KMS-11 (cell line): ENCODE results near the gene FBXO24.
A peak's percentile ranks its signal among the peaks of the same experiment; 100 is the strongest.

ENCODE experiments used
- H2AFZ ChIP-seq: fragments of 200-600 bp; sonication (generic); 2 replicates; pipeline ENCODE4 v1.6.1; 2016; ENCODE audit warnings: antibody characterized with exemption, mixed run types, low read depth
- H3K27ac ChIP-seq: fragments of 200-600 bp; sonication (generic); 2 replicates; pipeline ENCODE4 v1.6.1; 2016; ENCODE audit warnings: mild to moderate bottlenecking, mixed run types
- H3K27me3 ChIP-seq: fragments of 200-600 bp; sonication (generic); 2 replicates; pipeline ENCODE4 v1.6.1; 2017; ENCODE audit warnings: mild to moderate bottlenecking, low read depth, mixed run types, moderate library complexity; ENCODE audit not compliant: insufficient read depth
- H3K36me3 ChIP-seq: fragments of 200-600 bp; sonication (generic); 2 replicates; pipeline ENCODE4 v1.6.1; 2017; ENCODE audit warnings: mild to moderate bottlenecking, mixed run types; ENCODE audit not compliant: insufficient read depth
- H3K4me1 ChIP-seq: fragments of 200-600 bp; sonication (generic); 2 replicates; pipeline ENCODE4 v1.6.1; 2016; ENCODE audit warnings: mild to moderate bottlenecking, low read depth, mixed run types; ENCODE audit not compliant: poor library complexity, severe bottlenecking
- H3K4me2 ChIP-seq: fragments of 200-600 bp; sonication (generic); 2 replicates; pipeline ENCODE4 v1.7.0; 2016; ENCODE audit warnings: mild to moderate bottlenecking, mixed run types
- H3K4me3 ChIP-seq: fragments of 200-600 bp; sonication (generic); IDR thresholded peaks from 2 replicates; pipeline ENCODE4 v1.6.1; 2017; ENCODE audit warnings: low read depth, low read length, mixed read lengths; ENCODE audit not compliant: insufficient read depth
- H3K79me2 ChIP-seq: fragments of 200-600 bp; sonication (generic); 2 replicates; pipeline ENCODE4 v1.6.1; 2016; ENCODE audit warnings: low read depth, mixed run types; ENCODE audit not compliant: insufficient read depth
- H3K9ac ChIP-seq: fragments of 200-600 bp; sonication (generic); 2 replicates; pipeline ENCODE4 v1.6.1; 2016; ENCODE audit warnings: mild to moderate bottlenecking, mixed run types
- H4K20me1 ChIP-seq: fragments of 200-600 bp; sonication (generic); 2 replicates; pipeline ENCODE4 v1.6.1; 2016; ENCODE audit warnings: mild to moderate bottlenecking, mixed run types; ENCODE audit not compliant: insufficient read depth
- CTCF ChIP-seq: fragments of 200-600 bp; sonication (generic); conservative IDR thresholded peaks from 2 replicates; pipeline ENCODE4 v1.6.1; 2017; ENCODE audit warnings: low read depth, mild to moderate bottlenecking, antibody characterized with exemption, low read length, moderate library complexity, mixed read lengths

The FBXO24 gene

DNA sequence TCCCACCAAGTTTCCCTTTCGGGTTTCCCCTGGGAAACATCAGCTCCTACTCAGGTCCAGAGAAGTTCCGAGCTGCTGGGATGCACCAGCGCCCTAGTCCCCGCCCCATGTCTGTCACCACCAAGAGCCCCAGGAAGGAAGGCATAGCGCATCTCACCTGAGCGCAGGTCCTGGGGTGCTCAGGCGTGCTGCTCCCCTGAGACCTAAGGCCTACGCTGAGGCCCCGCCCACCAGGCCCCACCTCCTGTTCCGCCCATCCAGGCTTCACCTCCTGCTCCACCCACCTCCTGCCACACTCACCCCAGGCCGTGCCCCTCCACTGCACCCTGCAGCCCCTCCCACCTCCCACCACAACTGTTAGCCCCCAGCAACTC lies 56.4 kb downstream of the FBXO24 start:
- H3K27ac ChIP-seq: no peak overlapping the region
- H4K20me1 ChIP-seq: no peaks in the 10 kb centered on the region
- no peaks in the 10 kb centered on the region for H3K79me2 ChIP-seq
- H3K4me3 ChIP-seq: no peak overlapping the region
- no peak overlapping the region for H3K9ac ChIP-seq
- 0 out of 2 replicates have a peak, but pooled peaks have one; percentile 16 for TF ChIP-seq CTCF
- no peak overlapping the region for H3K4me2 ChIP-seq
- H3K36me3 ChIP-seq: no peaks in the 10 kb centered on the region
- H2AFZ ChIP-seq: no peak overlapping the region
- H3K27me3 ChIP-seq: peaks cover 73% of the 10 kb centered on the region
- H3K4me1 ChIP-seq: no peaks in the 10 kb centered on the region

- Histone ChIP-seq H4K20me1 (no peaks in the 10 kb centered on the region), H3K4me2 (no peak overlapping the region), H3K79me2 (no peaks in the 10 kb centered on the region), H3K27ac (no peak overlapping the region), H2AFZ (no peak overlapping the region), H3K9ac (no peak overlapping the region), H3K36me3 (no peaks in the 10 kb centered on the region), H3K27me3 (peaks cover 91% of the 10 kb centered on the region), H3K4me3 (no peak overlapping the region), H3K4me1 (no peaks in the 10 kb centered on the region)
- TF ChIP-seq CTCF: no peak
Observed at GRCh38 chr7:100649826-100650565, 63.9 kb downstream of the FBXO24 start.
